H1 (cell line): ENCODE results near the gene MOB3C.

ENCODE experiments used
- CEBPB ChIP-seq: IDR thresholded peaks from 2 replicates; pipeline ENCODE4 v1.6.1; 2012; ENCODE audit warnings: low read depth, low read length
- EZH2 ChIP-seq: fragments of 200-600 bp; sonication (generic); IDR thresholded peaks from 2 replicates; pipeline ENCODE4 v1.7.1; 2012; ENCODE audit warnings: low read depth, mild to moderate bottlenecking, moderate library complexity, low read length, inconsistent platforms; ENCODE audit not compliant: severe bottlenecking
- FOSL1 ChIP-seq: IDR thresholded peaks from 2 replicates; pipeline ENCODE4 v1.6.1; 2011; ENCODE audit warnings: mild to moderate bottlenecking, low read depth, low read length, moderate library complexity; ENCODE audit not compliant: insufficient read depth
- HDAC2 ChIP-seq, 2 experiments: fragments of 300-600 bp in 1 of 2; sonication (generic) in 1 of 2; IDR thresholded peaks; 2 replicates each; pipeline ENCODE4 v1.6.1; 2011 to 2012; ENCODE audit warnings: low read depth in 2 of 2, low read length in 2 of 2, mild to moderate bottlenecking in 2 of 2, moderate library complexity in 2 of 2, borderline replicate concordance in 1 of 2, inconsistent platforms in 1 of 2
- POLR2A ChIP-seq, 2 experiments: IDR thresholded peaks; 1 replicate in 1 of 2; 2 replicates in 1 of 2; pipeline ENCODE4 v1.6.1; 2011; ENCODE audit warnings: low read depth in 2 of 2, low read length in 2 of 2, mild to moderate bottlenecking in 2 of 2; ENCODE audit errors: control extremely low read depth in 1 of 2
- POLR2AphosphoS5 ChIP-seq: IDR thresholded peaks from 2 replicates; pipeline ENCODE4 v1.6.1; 2011; ENCODE audit warnings: low read depth, low read length
- POU5F1 ChIP-seq: IDR thresholded peaks from 2 replicates; pipeline ENCODE4 v1.6.1; 2011; ENCODE audit warnings: low read depth, mild to moderate bottlenecking, low read length, moderate library complexity
- RAD21 ChIP-seq, 2 experiments: IDR thresholded peaks in 1 of 2; conservative IDR thresholded peaks in 1 of 2; 2 replicates each; pipeline ENCODE4 v1.6.1; 2011; ENCODE audit warnings: low read depth in 2 of 2, low read length in 2 of 2, improper control_type of control experiment in 1 of 2, inconsistent platforms in 1 of 2, mild to moderate bottlenecking in 1 of 2, moderate library complexity in 1 of 2
- RFX5 ChIP-seq: IDR thresholded peaks from 2 replicates; pipeline ENCODE4 v1.6.1; 2011; ENCODE audit warnings: low read depth, low read length, improper control_type of control experiment, borderline replicate concordance
- ZNF274 ChIP-seq: IDR thresholded peaks from 2 replicates; pipeline ENCODE4 v1.7.0; 2012; ENCODE audit warnings: low read length, borderline replicate concordance; ENCODE audit errors: extremely low read depth
- TF ChIP-seq, protein P1 (sequence below), 3 experiments: IDR thresholded peaks; 1 replicate in 2 of 3; 2 replicates in 1 of 3; pipeline versions ENCODE4 v1.5.1 to v1.6.1; 2011; ENCODE audit warnings: low read length in 3 of 3, mild to moderate bottlenecking in 3 of 3, inconsistent platforms in 2 of 3, low read depth in 1 of 3, moderate library complexity in 1 of 3; ENCODE audit not compliant: insufficient read depth in 1 of 3; ENCODE audit errors: control extremely low read depth in 1 of 3
- TF ChIP-seq, protein P2 (sequence below): IDR thresholded peaks from 2 replicates; pipeline ENCODE4 v1.6.1; 2012; ENCODE audit warnings: inconsistent platforms
- TF ChIP-seq, protein P3 (sequence below): IDR thresholded peaks from 2 replicates; pipeline ENCODE4 v1.6.1; 2011; ENCODE audit warnings: low read length, improper control_type of control experiment

DNA sequence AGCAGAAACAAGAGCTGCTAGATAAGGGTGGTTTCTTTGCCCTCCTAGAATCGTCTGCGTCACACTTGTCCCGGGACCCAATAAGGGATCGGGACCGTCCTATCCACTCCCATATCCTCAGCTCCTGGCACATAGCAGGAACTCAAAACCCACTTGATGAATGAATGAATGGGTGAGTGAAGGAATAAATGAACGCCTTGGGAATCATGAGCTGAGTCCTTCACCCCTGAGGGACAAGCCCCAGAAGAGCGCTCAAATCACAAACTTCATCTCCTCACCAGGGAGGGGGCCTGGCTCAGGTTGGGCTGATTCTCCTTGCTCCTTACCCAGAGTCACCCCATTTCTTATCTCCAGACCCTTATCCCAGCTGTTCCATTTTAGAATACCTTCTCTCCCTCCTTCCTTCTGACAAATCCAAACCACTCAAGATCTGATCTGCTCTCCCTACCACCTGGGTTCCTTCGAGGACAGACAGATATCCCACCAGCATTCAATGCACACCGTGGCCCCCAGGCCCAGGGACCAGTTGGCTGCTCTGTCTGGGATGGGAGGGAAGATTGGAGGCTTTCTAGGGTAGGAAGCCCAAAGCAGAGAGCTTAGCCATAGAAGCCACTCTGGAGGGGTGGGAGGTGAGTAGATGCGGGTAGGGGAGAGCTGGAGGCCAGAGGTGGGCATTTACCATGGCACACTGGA, 643 bp upstream of the MOB3C start:
- TF ChIP-seq, protein P1, sequence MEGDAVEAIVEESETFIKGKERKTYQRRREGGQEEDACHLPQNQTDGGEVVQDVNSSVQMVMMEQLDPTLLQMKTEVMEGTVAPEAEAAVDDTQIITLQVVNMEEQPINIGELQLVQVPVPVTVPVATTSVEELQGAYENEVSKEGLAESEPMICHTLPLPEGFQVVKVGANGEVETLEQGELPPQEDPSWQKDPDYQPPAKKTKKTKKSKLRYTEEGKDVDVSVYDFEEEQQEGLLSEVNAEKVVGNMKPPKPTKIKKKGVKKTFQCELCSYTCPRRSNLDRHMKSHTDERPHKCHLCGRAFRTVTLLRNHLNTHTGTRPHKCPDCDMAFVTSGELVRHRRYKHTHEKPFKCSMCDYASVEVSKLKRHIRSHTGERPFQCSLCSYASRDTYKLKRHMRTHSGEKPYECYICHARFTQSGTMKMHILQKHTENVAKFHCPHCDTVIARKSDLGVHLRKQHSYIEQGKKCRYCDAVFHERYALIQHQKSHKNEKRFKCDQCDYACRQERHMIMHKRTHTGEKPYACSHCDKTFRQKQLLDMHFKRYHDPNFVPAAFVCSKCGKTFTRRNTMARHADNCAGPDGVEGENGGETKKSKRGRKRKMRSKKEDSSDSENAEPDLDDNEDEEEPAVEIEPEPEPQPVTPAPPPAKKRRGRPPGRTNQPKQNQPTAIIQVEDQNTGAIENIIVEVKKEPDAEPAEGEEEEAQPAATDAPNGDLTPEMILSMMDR (IDR thresholded peaks at IDR 0.05; ENCODE audit: control extremely low read depth in 1 of 3, insufficient read depth in 1 of 3, low read depth in 1 of 3, low read length in 3 of 3): no peak
- TF ChIP-seq FOSL1 (no peak), POLR2A (IDR thresholded peaks at IDR 0.05; ENCODE audit: control extremely low read depth in 1 of 2, low read depth in 2 of 2, low read length in 2 of 2) (no peak), CEBPB (no peak), EZH2 (no peak), POLR2AphosphoS5 (no peak), RAD21 (IDR thresholded peaks at IDR 0.05 in 1 of 2, conservative IDR thresholded peaks at IDR 0.05 in 1 of 2; ENCODE audit: low read depth in 2 of 2, low read length in 2 of 2) (no peak), HDAC2 (IDR thresholded peaks at IDR 0.05; ENCODE audit: borderline replicate concordance in 1 of 2, low read depth in 2 of 2, low read length in 2 of 2) (no peak), POU5F1 (no peak), RFX5 (no peak), ZNF274 (no peak)
- TF ChIP-seq, protein P2, sequence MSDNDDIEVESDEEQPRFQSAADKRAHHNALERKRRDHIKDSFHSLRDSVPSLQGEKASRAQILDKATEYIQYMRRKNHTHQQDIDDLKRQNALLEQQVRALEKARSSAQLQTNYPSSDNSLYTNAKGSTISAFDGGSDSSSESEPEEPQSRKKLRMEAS: no peak
- TF ChIP-seq, protein P3, sequence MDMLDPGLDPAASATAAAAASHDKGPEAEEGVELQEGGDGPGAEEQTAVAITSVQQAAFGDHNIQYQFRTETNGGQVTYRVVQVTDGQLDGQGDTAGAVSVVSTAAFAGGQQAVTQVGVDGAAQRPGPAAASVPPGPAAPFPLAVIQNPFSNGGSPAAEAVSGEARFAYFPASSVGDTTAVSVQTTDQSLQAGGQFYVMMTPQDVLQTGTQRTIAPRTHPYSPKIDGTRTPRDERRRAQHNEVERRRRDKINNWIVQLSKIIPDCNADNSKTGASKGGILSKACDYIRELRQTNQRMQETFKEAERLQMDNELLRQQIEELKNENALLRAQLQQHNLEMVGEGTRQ: no peak
